Measurements from ENCODE around the gene SH3TC2. TPM values are rescaled to one million over a fixed set of nuclear protein-coding genes. Genes with fewer than 3 reads are reported as not detected.

SH3TC2 gene
- total RNA-seq, 1 donor from 2014 or later: 0.64 TPM

Small RNA genes lying within 50 kb of the gene (microRNA-seq; reads per million reads assigned to microRNA genes)
- 12.3 reads per million, percentile 10 among the genes with 10 or more reads in this experiment for gene MIR584 (ENCODE audit: borderline number of aligned reads)

Other genes starting within 250 kb of the SH3TC2 start
- gene ADRB2, start 236.5 kb downstream of the SH3TC2 start, total RNA-seq: 25.3 TPM
- gene ABLIM3, start 78.4 kb upstream of the SH3TC2 start, total RNA-seq: 190 TPM
- gene AFAP1L1, start 208.8 kb upstream of the SH3TC2 start, total RNA-seq: 49.3 TPM

All from mesenteric fat pad (tissue), 1 donor.